GM12878 (cell line): ENCODE data around the gene PCDH1. TPM values are rescaled to one million over a fixed set of nuclear protein-coding genes. Genes with fewer than 3 reads are reported as not detected.

ENCODE experiments used
- ATAC-seq: fragments of 200-7000 bp; cut with Tn5 transposase; 3 replicates; pipeline ENCODE4 v1.9.1; 2020; ENCODE audit warnings: mild to moderate bottlenecking, moderate library complexity
- BruUV-seq: library from RNA; stranded (reverse); fragments of 400-500 nt; replicated peaks from 2 replicates; lab custom pipeline; 2021; lab: Mats Ljungman, UMichigan
- CTCF ChIA-PET: fragments of 300-600 bp; sonication (Branson Sonifier 250); formaldehyde crosslinking; extraction: SDS; loops from one replicate; lab custom pipeline; 2021; ENCODE audit warnings: inconsistent platforms; lab: Yijun Ruan, JAX
- POLR2A ChIA-PET: fragments of 350-600 bp; formaldehyde crosslinking; extraction: SDS; loops from one replicate; lab custom pipeline; 2021; ENCODE audit warnings: inconsistent platforms; lab: Charles Lee
- RAD21 ChIA-PET: fragments of 300-600 bp; sonication (Branson Sonifier 250); formaldehyde crosslinking; loops from one replicate; lab custom pipeline; 2023; ENCODE audit warnings: antibody characterized with exemption; ENCODE audit not compliant: unreplicated experiment; lab: Charles Lee
- SMC1A ChIA-PET: fragments of 300-600 bp; sonication (Branson Sonifier 250); formaldehyde crosslinking; loops from one replicate; lab custom pipeline; 2023; ENCODE audit not compliant: unreplicated experiment, uncharacterized antibody; lab: Charles Lee
- DNase-seq: peaks from one replicate; pipeline ENCODE4 v3.0.0-alpha.2; 2011; ENCODE audit warnings: low read depth, low spot score
- FAIRE-seq: peaks from 3 replicates; lab custom pipeline; 2011; peaks lifted over from hg19 to GRCh38; lab: Jason Lieb, UNC
- H2AFZ ChIP-seq: 2 replicates; pipeline ENCODE4 v1.6.0; 2011; ENCODE audit warnings: low read depth, low read length, control low read depth; ENCODE audit not compliant: control insufficient read depth
- H3K27ac ChIP-seq: 2 replicates; pipeline ENCODE4 v1.5.1; 2011; ENCODE audit warnings: control low read depth; ENCODE audit not compliant: control insufficient read depth, insufficient read depth
- H3K27me3 ChIP-seq, 2 experiments: replicated peaks in 1 of 2; 2 replicates each; pipeline versions ENCODE4 v1.6.0 to v1.6.1; 2011; ENCODE audit warnings: low read length in 1 of 2; ENCODE audit not compliant: control insufficient read depth in 2 of 2, insufficient read depth in 2 of 2
- H3K36me3 ChIP-seq, 2 experiments: 2 replicates each; pipeline ENCODE4 v1.5.1; 2011; ENCODE audit warnings: low read length in 1 of 2; ENCODE audit not compliant: control insufficient read depth in 2 of 2, insufficient read depth in 2 of 2
- H3K4me1 ChIP-seq: 2 replicates; pipeline ENCODE4 v1.6.1; 2011; ENCODE audit warnings: mild to moderate bottlenecking, low read length, moderate library complexity, mixed read lengths; ENCODE audit not compliant: control insufficient read depth, insufficient read depth
- H3K4me2 ChIP-seq: 2 replicates; pipeline ENCODE4 v1.6.0; 2011; ENCODE audit warnings: control low read depth; ENCODE audit not compliant: control insufficient read depth, insufficient read depth
- H3K4me3 ChIP-seq: fragments of 200-600 bp; sonication (generic); 2 replicates; pipeline ENCODE4 v1.5.1; 2016
- H3K79me2 ChIP-seq: 2 replicates; pipeline ENCODE4 v1.6.0; 2011; ENCODE audit warnings: low read length; ENCODE audit not compliant: control insufficient read depth, insufficient read depth
- H3K9ac ChIP-seq: 2 replicates; pipeline ENCODE4 v1.8.0; 2011; ENCODE audit warnings: low read length, control low read depth, mixed read lengths; ENCODE audit not compliant: control insufficient read depth, insufficient read depth
- H3K9me3 ChIP-seq: replicated peaks from 3 replicates; pipeline ENCODE4 v1.5.1; 2011; ENCODE audit warnings: mild to moderate bottlenecking, low read length; ENCODE audit not compliant: control insufficient read depth, insufficient read depth
- H4K20me1 ChIP-seq: 2 replicates; pipeline ENCODE4 v1.6.0; 2011; ENCODE audit not compliant: control insufficient read depth, insufficient read depth
- CHD1 ChIP-seq: IDR thresholded peaks from 2 replicates; pipeline ENCODE4 v1.6.1; 2012; ENCODE audit warnings: low read depth, low read length, improper control_type of control experiment
- CREB1 ChIP-seq: IDR thresholded peaks from 2 replicates; pipeline ENCODE4 v1.6.1; 2012; ENCODE audit warnings: low read depth, mild to moderate bottlenecking, inconsistent platforms
- E2F4 ChIP-seq: IDR thresholded peaks from 2 replicates; pipeline ENCODE4 v1.6.1; 2012; ENCODE audit warnings: low read depth, low read length, improper control_type of control experiment
- MYC ChIP-seq: IDR thresholded peaks from 2 replicates; pipeline ENCODE4 v1.6.1; 2011; ENCODE audit warnings: mild to moderate bottlenecking, low read length, moderate library complexity, inconsistent platforms; ENCODE audit not compliant: insufficient read depth, insufficient replicate concordance, insufficient read length, severe bottlenecking
- NFXL1 ChIP-seq: fragments of 450-650 bp; IDR thresholded peaks from 2 replicates; pipeline ENCODE4 v1.6.1; 2017; ENCODE audit warnings: antibody characterized with exemption, mild to moderate bottlenecking, borderline replicate concordance
- NR2F1 ChIP-seq: fragments of 450-650 bp; conservative IDR thresholded peaks from 2 replicates; pipeline ENCODE4 v1.6.1; 2017; ENCODE audit warnings: mild to moderate bottlenecking
- SIX5 ChIP-seq: IDR thresholded peaks from 2 replicates; pipeline ENCODE4 v1.6.1; 2011; ENCODE audit warnings: mild to moderate bottlenecking, low read depth, low read length, moderate library complexity; ENCODE audit not compliant: severe bottlenecking
- TBL1XR1 ChIP-seq: IDR thresholded peaks from 2 replicates; pipeline ENCODE4 v1.6.1; 2012; ENCODE audit warnings: low read depth, low read length, improper control_type of control experiment
- WGBS: methylation state at CpG from one replicate; pipeline ENCODE4 v1.1.6; 2016; ENCODE audit warnings: low lambda C conversion rate; ENCODE audit not compliant: insufficient replicate concordance, insufficient coverage; ENCODE audit errors: missing lambda C conversion rate; 5-methylcytosine and 5-hydroxymethylcytosine counted together
- in situ Hi-C: fragments of 300-500 bp; cut with MboI; formaldehyde crosslinking; loops from 9 replicates; pipeline ENCODE4 v1.14.3; 2018; ENCODE audit warnings: mixed read lengths
- intact Hi-C: fragments of 100-400 bp; cut with micrococcal nuclease; formaldehyde crosslinking; loops from one replicate; pipeline ENCODE4 v1.14.2; 2022; ENCODE audit not compliant: unreplicated experiment
- polyA plus RNA-seq, 11 experiments: library from polyadenylated mRNA; depleted of rRNA in 4 of 11; unstranded in 6 of 11; stranded (reverse) in 5 of 11; fragments of >200 nt; fragmentation: Nextera tagmentation in 4 of 11; fragmentation: Illumina TruSeq in 1 of 11; extraction: Ambion mirVana in 4 of 11; extraction: Trizol in 1 of 11; gene quantifications; 1 replicate in 1 of 11; 2 replicates in 10 of 11; pipeline versions ENCODE4 v1.2.1 to v1.2.3, GENCODE V29; 2011 to 2016; ENCODE audit warnings: inconsistent platforms in 2 of 11, missing spikeins in 2 of 11, low read depth in 1 of 11
- total RNA-seq, 4 experiments: library from RNA; depleted of rRNA in 3 of 4; stranded (reverse); fragments of >200 nt in 3 of 4; fragmentation: Illumina TruSeq in 1 of 4; extraction: Trizol in 1 of 4; gene quantifications; 2 replicates each; pipeline versions ENCODE4 v1.2.1 to v1.2.3, GENCODE V29; 2013 to 2021
- TF ChIP-seq, protein P1 (sequence below): IDR thresholded peaks from 2 replicates; pipeline ENCODE4 v1.6.1; 2011; ENCODE audit warnings: borderline replicate concordance, low read depth, mild to moderate bottlenecking, moderate library complexity, low read length; ENCODE audit not compliant: insufficient read depth, poor library complexity, severe bottlenecking
- TF ChIP-seq, protein P2 (sequence below): fragments of 450-650 bp; IDR thresholded peaks from 2 replicates; pipeline ENCODE4 v1.6.1; 2016; ENCODE audit warnings: mild to moderate bottlenecking

PCDH1 gene
- total and polyA plus RNA-seq, 10 of the 15 experiments (the other 5 are each of a cell fraction or from before 2014, with no cell fraction given) = 0.07 to 0.36 (median 0.16) TPM; not detected in 7

DNA sequence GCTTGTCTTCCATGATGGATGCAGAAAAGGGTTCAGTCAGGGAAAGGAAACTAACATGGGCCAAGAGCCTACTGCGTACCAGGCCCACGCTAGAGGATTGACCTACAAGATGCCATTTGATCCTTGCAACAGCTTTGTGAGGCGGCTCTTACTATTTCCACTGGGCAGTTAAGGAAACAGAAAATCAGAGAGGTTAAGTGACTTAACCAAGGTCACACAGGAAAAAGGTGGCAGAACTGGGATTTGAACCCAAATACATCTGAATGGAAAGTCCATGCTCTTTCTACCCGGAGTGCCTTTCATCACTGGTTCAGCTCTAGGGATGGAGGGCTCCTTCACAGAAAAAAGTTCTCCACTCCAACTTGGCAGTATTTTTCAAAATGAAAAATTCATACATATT, 50.0 kb downstream of the PCDH1 start:
- CTCF ChIA-PET = interaction anchor here (0.8 to 1.5 kb wide), 4 partner anchors 14 to 136 kb away, joined by 3 to 4 read pairs (median 3); no protein-coding TSS in a partner anchor
- 42% methylated on average over 4 of the region's 4 CpGs for WGBS
- BruUV-seq = no TSS peak

DNA sequence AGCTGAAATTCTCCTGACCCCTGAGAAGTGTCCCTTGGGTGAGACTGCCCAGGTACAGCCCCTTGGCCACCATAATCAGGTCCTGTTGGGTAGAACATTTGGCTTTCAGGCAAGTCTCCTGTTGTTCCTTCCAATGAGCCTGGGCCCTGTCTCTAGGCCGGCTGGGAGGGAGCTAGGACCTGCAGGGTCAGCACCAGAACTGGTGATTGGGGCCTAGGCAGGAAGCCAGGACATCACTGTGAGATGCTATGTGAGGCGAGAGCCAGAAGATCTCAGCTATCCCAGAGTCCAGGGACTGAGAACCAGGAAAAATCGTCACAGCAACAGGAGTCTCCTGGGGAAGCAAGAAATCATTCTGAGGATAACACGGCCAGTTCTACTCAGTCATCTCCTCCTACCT, 51.5 kb downstream of the PCDH1 start:
- no peak for ATAC-seq

More for the DNA sequence above, 50.0 kb downstream of the PCDH1 start:
- DNase-seq = no peak
- no peak overlapping the region for H2AFZ ChIP-seq
- H3K79me2 ChIP-seq = no peaks in the 10 kb centered on the region
- in situ Hi-C loops = no loop called here
- ATAC-seq = no peak
- no peak overlapping the region for H3K27ac ChIP-seq
- peaks cover 0 to 3% of the 10 kb centered on the region in 2 experiments; a peak in 3 of 4 replicates for H3K27me3 ChIP-seq
- no peak overlapping the region for H3K4me2 ChIP-seq
- H3K9me3 ChIP-seq = no peaks in the 10 kb centered on the region
- H3K36me3 ChIP-seq = no peaks in the 10 kb centered on the region
- ChIA-PET SMC1A (no interaction called here), POLR2A (no interaction called here), RAD21 (no interaction called here)
- no peaks in the 10 kb centered on the region for H3K4me1 ChIP-seq
- no peak overlapping the region for H3K4me3 ChIP-seq
- H4K20me1 ChIP-seq = no peaks in the 10 kb centered on the region; the same call in 1 of the 2 replicates
- H3K9ac ChIP-seq = no peak overlapping the region
- FAIRE-seq = no peak
- intact Hi-C loops = no loop called here
- TF ChIP-seq CREB1 (no peak), CHD1 (no peak), NR2F1 (no peak), SIX5 (no peak), TBL1XR1 (no peak)
- TF ChIP-seq, protein P1, sequence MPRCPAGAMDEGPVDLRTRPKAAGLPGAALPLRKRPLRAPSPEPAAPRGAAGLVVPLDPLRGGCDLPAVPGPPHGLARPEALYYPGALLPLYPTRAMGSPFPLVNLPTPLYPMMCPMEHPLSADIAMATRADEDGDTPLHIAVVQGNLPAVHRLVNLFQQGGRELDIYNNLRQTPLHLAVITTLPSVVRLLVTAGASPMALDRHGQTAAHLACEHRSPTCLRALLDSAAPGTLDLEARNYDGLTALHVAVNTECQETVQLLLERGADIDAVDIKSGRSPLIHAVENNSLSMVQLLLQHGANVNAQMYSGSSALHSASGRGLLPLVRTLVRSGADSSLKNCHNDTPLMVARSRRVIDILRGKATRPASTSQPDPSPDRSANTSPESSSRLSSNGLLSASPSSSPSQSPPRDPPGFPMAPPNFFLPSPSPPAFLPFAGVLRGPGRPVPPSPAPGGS = no peak

More for the DNA sequence above, 51.5 kb downstream of the PCDH1 start:
- Histone ChIP-seq H3K79me2 (no peaks in the 10 kb centered on the region), H3K27me3 (peaks cover 0 to 3% of the 10 kb centered on the region in 2 experiments; a peak in 3 of 4 replicates), H4K20me1 (no peaks in the 10 kb centered on the region; the same call in 1 of the 2 replicates), H3K9ac (no peak overlapping the region), H3K4me3 (no peak overlapping the region), H3K9me3 (no peaks in the 10 kb centered on the region), H3K4me1 (no peaks in the 10 kb centered on the region), H3K36me3 (no peaks in the 10 kb centered on the region), H2AFZ (no peak overlapping the region), H3K27ac (no peak overlapping the region), H3K4me2 (no peak overlapping the region)
- intact Hi-C loops = loop anchor here (2.0 kb wide), 1 partner anchor 134 kb away; no protein-coding TSS in a partner anchor
- TF ChIP-seq, protein P2, sequence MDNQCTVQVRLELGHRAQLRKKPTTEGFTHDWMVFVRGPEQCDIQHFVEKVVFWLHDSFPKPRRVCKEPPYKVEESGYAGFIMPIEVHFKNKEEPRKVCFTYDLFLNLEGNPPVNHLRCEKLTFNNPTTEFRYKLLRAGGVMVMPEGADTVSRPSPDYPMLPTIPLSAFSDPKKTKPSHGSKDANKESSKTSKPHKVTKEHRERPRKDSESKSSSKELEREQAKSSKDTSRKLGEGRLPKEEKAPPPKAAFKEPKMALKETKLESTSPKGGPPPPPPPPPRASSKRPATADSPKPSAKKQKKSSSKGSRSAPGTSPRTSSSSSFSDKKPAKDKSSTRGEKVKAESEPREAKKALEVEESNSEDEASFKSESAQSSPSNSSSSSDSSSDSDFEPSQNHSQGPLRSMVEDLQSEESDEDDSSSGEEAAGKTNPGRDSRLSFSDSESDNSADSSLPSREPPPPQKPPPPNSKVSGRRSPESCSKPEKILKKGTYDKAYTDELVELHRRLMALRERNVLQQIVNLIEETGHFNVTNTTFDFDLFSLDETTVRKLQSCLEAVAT = no peak
- no peak for TF ChIP-seq NFXL1
- no peak for TF ChIP-seq E2F4
- TF ChIP-seq MYC = no peak
- BruUV-seq = no TSS peak
- CTCF ChIA-PET = interaction anchor here (1.2 to 3.2 kb wide), 9 partner anchors 9 to 161 kb away, joined by 3 to 19 read pairs (median 4); partner anchors contain the start of gene PCDH1
- 13% methylated on average over 4 of the region's 4 CpGs for WGBS
- FAIRE-seq (no peak), DNase-seq (no peak)
- in situ Hi-C loops = no loop called here
- SMC1A ChIA-PET = no interaction called here
- RAD21 ChIA-PET = no interaction called here
- POLR2A ChIA-PET = interaction anchor here (0.5 kb wide), 1 partner anchor 14 kb away, joined by 3 read pairs; no protein-coding TSS in a partner anchor
